GM21619 (cell line): Measurements from ENCODE around the gene KLHL11.

Experiments used
- ATAC-seq: cut with Tn5 transposase; IDR thresholded peaks from one replicate; pipeline ENCODE4 v1.9.1; 2021; ENCODE audit not compliant: unreplicated experiment

Gene KLHL11

DNA sequence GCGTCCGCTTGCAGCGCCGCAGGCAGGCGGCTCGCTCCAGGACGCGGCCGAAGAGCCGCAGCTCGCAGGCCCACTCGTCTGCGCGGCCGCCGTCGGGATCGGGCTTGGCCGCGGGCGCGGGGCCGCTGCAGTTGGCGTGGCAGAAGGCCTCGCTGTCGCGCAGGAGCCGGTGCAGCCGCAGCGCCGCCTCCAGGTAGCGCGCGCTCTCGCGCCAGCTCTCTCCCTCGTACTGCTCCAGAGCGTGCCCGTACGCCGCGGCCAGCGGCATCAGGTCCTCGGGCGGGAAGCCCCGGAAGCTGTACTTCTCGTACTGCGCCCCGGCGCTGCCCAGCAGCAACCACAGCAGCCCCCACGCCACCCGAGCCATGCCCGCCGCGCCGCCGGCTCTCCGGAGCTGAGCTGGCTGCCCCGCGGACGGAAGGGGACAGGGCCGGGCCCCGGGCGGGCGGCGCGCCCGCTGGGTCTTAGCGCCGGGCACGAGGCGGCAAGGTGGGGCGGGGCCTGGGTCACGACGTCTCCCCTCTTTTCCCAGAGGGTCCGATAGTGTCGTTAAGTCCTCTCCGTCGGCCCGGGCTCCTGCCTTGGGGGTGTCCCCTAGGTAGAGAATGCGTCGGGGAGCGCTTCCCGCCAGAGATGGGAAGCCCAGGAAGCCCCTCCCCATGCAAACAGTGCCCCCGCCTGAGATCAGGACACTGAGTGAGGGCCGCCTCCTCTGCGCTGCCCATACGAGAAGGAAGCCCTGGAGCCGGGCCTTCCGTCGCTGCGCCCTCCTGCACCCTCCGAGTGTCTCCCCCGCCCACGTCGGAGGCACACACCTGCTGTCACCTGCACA, 53.5 kb downstream of the KLHL11 start, which contains the start of gene P3H4:
P3H4 (minus strand) TSS at position 401 of the 832 bp plus-strand sequence; CDS start at position 367, 34 bp downstream.
- peak; percentile 73 for ATAC-seq

DNA sequence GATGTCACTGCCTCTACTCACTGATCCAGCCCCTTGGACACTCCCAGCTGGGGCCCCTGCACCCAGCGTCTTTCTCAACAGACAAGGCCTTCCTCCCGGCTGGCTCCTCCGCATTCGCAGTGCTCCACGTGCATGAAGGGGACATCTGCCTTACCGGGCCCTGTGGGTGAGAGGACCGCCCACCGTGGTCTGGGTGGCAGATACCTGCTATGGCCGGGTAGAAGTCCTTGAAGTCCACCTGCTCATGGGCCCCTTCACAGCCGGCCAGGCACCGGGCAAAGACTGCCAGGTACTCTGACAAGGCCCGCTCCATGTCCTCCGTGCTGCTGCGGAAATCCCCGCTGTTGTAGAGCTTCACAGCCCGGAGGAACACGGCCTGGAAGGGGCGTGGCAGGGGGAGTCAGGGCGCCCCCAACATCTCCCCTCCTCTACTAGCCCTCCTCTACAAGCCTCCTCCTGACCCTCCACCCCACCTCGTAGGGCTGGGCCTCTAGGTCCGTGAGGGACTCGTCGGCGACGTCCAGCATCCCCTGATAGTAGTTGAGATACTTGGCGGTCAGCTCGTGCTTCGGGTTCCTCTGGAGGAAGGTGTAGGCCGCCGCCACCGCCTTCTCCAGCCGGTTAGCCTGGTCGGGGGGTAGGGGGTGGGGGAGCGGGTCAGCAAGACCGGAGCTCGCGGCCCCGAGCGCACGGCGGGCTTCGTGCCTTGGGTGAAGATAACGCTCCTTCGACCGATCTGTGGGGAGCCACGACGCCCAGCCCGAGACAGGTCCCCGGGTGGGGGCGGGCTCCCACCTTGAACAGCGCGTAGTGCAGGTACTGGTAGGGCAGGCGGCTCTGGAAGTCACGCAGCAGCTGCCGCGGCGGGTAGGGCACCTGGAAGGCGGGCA, 54.3 kb downstream of the KLHL11 start:
- ATAC-seq, result no peak

DNA sequence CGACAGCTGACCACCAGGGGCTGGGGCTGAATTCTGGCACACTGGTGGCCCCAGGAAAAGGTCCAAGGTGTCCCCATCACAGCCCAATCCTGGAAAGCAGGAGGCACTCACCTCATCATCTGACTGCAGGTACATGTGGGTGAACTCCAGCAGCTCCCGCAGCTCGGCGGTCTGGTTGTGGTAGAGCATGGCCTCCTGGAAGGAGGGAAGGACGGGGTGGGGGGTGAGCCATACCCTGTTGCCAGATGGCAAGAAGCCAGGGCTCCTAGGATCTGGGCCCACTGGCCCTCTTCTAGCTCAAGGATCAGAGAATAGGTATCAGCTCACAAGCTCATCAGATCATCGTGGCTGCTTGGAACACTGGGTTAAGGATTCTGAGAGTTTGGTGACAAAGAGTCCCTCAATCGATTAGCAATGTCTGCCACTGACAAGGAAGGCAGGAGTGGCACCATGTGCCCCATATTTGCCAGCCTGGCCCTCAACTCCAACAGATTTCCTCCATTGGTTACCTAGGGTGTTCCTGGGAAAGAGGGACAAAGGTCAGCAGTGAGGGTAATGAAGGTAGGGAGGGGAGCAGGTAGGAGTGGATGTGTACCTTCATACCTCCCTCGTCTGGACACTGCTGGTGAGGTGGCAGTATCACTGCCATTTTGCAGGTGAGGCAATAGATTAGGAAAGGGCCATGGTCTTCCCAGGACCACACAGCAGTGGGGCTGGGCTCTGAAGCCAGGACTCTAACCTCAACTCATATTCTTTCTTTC, 58.4 kb downstream of the KLHL11 start:
- ATAC-seq, result no peak
